Tibial nerve (tissue), 4 donors: ENCODE data around the gene SLAMF1. TPM values are rescaled to one million over a fixed set of nuclear protein-coding genes. Genes with fewer than 3 reads are reported as not detected.

Experiments
- DNase-seq, 2 donors: peaks; one replicate each; pipeline ENCODE4 v3.0.0-alpha.2; 2019; ENCODE audit warnings: low spot score in 2 of 2
- H3K27ac ChIP-seq, 4 donors: fragments of 200-600 bp; sonication (generic) in 3 of 4; one replicate each; pipeline ENCODE4 v1.5.1; 2017 to 2019; ENCODE audit warnings: mild to moderate bottlenecking in 1 of 4
- H3K27me3 ChIP-seq, 2 donors: fragments of 200-600 bp; sonication (generic) in 1 of 2; one replicate each; pipeline versions ENCODE4 v1.5.1 to v1.6.0; 2017 to 2019
- H3K36me3 ChIP-seq, 3 donors: fragments of 200-600 bp; sonication (generic); one replicate each; pipeline ENCODE4 v1.5.1; 2018 to 2019
- H3K4me1 ChIP-seq, 4 donors: fragments of 200-600 bp; sonication (generic) in 3 of 4; one replicate each; pipeline ENCODE4 v1.5.1; 2017 to 2019
- H3K4me3 ChIP-seq, 4 donors: fragments of 200-600 bp; sonication (generic) in 3 of 4; one replicate each; pipeline ENCODE4 v1.5.1; 2017 to 2019; ENCODE audit warnings: mild to moderate bottlenecking in 1 of 4, moderate library complexity in 1 of 4
- H3K9me3 ChIP-seq, 4 donors: fragments of 200-600 bp; sonication (generic) in 3 of 4; one replicate each; pipeline ENCODE4 v1.5.1; 2017 to 2019
- CTCF ChIP-seq, 5 experiments: fragments of 200-600 bp in 3 of 5; fragments of 450-650 bp in 2 of 5; sonication (generic) in 3 of 5; IDR thresholded peaks; one replicate each; pipeline ENCODE4 v1.5.1; 2016 to 2019; ENCODE audit warnings: antibody characterized with exemption in 5 of 5, mild to moderate bottlenecking in 3 of 5, moderate library complexity in 2 of 5
- EP300 ChIP-seq, 2 donors: sonication (generic); formaldehyde crosslinking; IDR thresholded peaks; one replicate each; pipeline ENCODE4 v1.6.1; 2017; ENCODE audit warnings: antibody characterized with exemption in 2 of 2, mild to moderate bottlenecking in 1 of 2
- POLR2A ChIP-seq, 2 donors: fragments of 450-650 bp; IDR thresholded peaks; one replicate each; pipeline ENCODE4 v1.6.1; 2017; ENCODE audit warnings: antibody characterized with exemption in 2 of 2, mild to moderate bottlenecking in 2 of 2, moderate library complexity in 2 of 2
- WGBS, 2 donors: methylation state at CpG; one replicate each; pipeline ENCODE4 v1.1.5; 2018; 5-methylcytosine and 5-hydroxymethylcytosine counted together
- total RNA-seq, 4 donors: library from RNA; depleted of rRNA; stranded (reverse); fragments of >200 nt; gene quantifications; one replicate each; pipeline ENCODE4 v1.1.0, GENCODE V29; 2016

SLAMF1 gene
- total RNA-seq, 4 donors from 2014 or later, result 0.39 to 1.3 TPM; not detected in 2

- H3K27ac ChIP-seq, result no peak overlapping the region
- H3K27me3 ChIP-seq, result no peaks in the 10 kb centered on the region
- H3K36me3 ChIP-seq, result no peaks in the 10 kb centered on the region
- WGBS, 2 donors, result 74 to 96% methylated on average over 1 to 2 of the region's 2 CpGs
- no peak for TF ChIP-seq EP300 (IDR thresholded peaks at IDR 0.05)
- no peak for TF ChIP-seq CTCF (IDR thresholded peaks at IDR 0.05)
- no peak for TF ChIP-seq POLR2A (IDR thresholded peaks at IDR 0.05)
- no peaks in the 10 kb centered on the region for H3K9me3 ChIP-seq
- H3K4me1 ChIP-seq, result peaks cover 0 to 6% (median 0%) of the 10 kb centered on the region in 4 donors
- H3K4me3 ChIP-seq, result no peak overlapping the region
- no peak for DNase-seq
Measured at GRCh38 chr1:160576884-160577283, 70.0 kb downstream of the SLAMF1 start.

- Histone ChIP-seq H3K4me1 (peaks cover 0 to 6% (median 0%) of the 10 kb centered on the region in 4 donors), H3K4me3 (no peak overlapping the region), H3K27me3 (no peaks in the 10 kb centered on the region), H3K27ac (peak overlapping the region in 2 of 4 donors; percentile 53 to 74), H3K36me3 (no peaks in the 10 kb centered on the region), H3K9me3 (no peaks in the 10 kb centered on the region)
- TF ChIP-seq POLR2A (IDR thresholded peaks at IDR 0.05), result no peak
- TF ChIP-seq EP300 (IDR thresholded peaks at IDR 0.05), result no peak
- 69 to 72% methylated on average over 3 of the region's 3 CpGs for WGBS, 2 donors
- DNase-seq, result no peak
Measured at GRCh38 chr1:160576390-160576789, 70.5 kb downstream of the SLAMF1 start.

GRCh38 chr1:160575112-160575664, 71.7 kb downstream of the SLAMF1 start:
- TF ChIP-seq EP300 (IDR thresholded peaks at IDR 0.05), result peak in 1 of 2 donors; percentile 50
- no peak for TF ChIP-seq CTCF (IDR thresholded peaks at IDR 0.05)
- WGBS, 2 donors, result 72 to 77% methylated on average over 5 of the region's 5 CpGs
- no peaks in the 10 kb centered on the region for H3K36me3 ChIP-seq
- H3K4me1 ChIP-seq, result peaks cover 0 to 8% (median 0%) of the 10 kb centered on the region in 4 donors
- no peak for DNase-seq
- no peaks in the 10 kb centered on the region for H3K27me3 ChIP-seq
- H3K27ac ChIP-seq, result peak overlapping the region in 3 of 4 donors; percentile 53 to 74 (median 62)
- no peak overlapping the region for H3K4me3 ChIP-seq
- no peaks in the 10 kb centered on the region for H3K9me3 ChIP-seq

- 82 to 97% methylated on average over 3 of the region's 3 CpGs for WGBS, 2 donors
- Histone ChIP-seq H3K9me3 (no peaks in the 10 kb centered on the region), H3K27me3 (no peaks in the 10 kb centered on the region), H3K27ac (no peak overlapping the region), H3K4me3 (no peak overlapping the region), H3K36me3 (no peaks in the 10 kb centered on the region), H3K4me1 (peaks cover 0 to 11% (median 0%) of the 10 kb centered on the region in 4 donors)
- no peak for DNase-seq
- TF ChIP-seq CTCF (IDR thresholded peaks at IDR 0.05) (no peak), POLR2A (IDR thresholded peaks at IDR 0.05) (no peak), EP300 (IDR thresholded peaks at IDR 0.05) (no peak)
Measured at GRCh38 chr1:160570840-160571239, 76.0 kb downstream of the SLAMF1 start.

- 59 to 63% methylated on average over 2 of the region's 2 CpGs for WGBS, 2 donors
Measured at GRCh38 chr1:160569806-160570205, 77.0 kb downstream of the SLAMF1 start.

More at GRCh38 chr1:160569806-160570205, 77.0 kb downstream of the SLAMF1 start:
- H3K36me3 ChIP-seq, result no peaks in the 10 kb centered on the region
- H3K4me1 ChIP-seq, result peaks cover 0 to 6% (median 1%) of the 10 kb centered on the region in 4 donors
- H3K9me3 ChIP-seq, result no peaks in the 10 kb centered on the region
- no peaks in the 10 kb centered on the region for H3K27me3 ChIP-seq
- no peak overlapping the region for H3K4me3 ChIP-seq
- TF ChIP-seq CTCF (IDR thresholded peaks at IDR 0.05) (no peak), POLR2A (IDR thresholded peaks at IDR 0.05) (no peak), EP300 (IDR thresholded peaks at IDR 0.05) (no peak)
- no peak overlapping the region for H3K27ac ChIP-seq
- DNase-seq, result no peak
